Peyer's patch (tissue), 4 donors: ENCODE data around the gene LDB3.

Source experiments
- CTCF ChIP-seq, 6 experiments: fragments of 450-650 bp in 4 of 6; fragments of 200-600 bp in 2 of 6; sonication (generic) in 1 of 6; IDR thresholded peaks; one replicate each; pipeline ENCODE4 v1.5.1; 2017 to 2019; ENCODE audit warnings: antibody characterized with exemption in 6 of 6, mild to moderate bottlenecking in 3 of 6, moderate library complexity in 1 of 6
- POLR2A ChIP-seq, 2 donors: fragments of 450-650 bp; IDR thresholded peaks; one replicate each; pipeline ENCODE4 v1.5.1; 2017; ENCODE audit warnings: antibody characterized with exemption in 2 of 2, mild to moderate bottlenecking in 2 of 2, moderate library complexity in 2 of 2

- no peak for TF ChIP-seq CTCF (IDR thresholded peaks at IDR 0.05)
- no peak for TF ChIP-seq POLR2A (IDR thresholded peaks at IDR 0.05)
Measured at GRCh38 chr10:86692664-86693063, 24.4 kb downstream of the LDB3 start.
